K562 treated with DMSO at 1 percent for 4 hours (cell line): ENCODE results near the gene NETO1. TPM values are rescaled to one million over a fixed set of nuclear protein-coding genes. Genes with fewer than 3 reads are reported as not detected.

Experiments used
- total RNA-seq: library from RNA; unstranded; fragments of 300-600 nt; gene quantifications from 2 replicates; pipeline ENCODE4 v1.2.3, GENCODE V29; 2022; ENCODE audit not compliant: insufficient read depth

NETO1 gene, protein sequence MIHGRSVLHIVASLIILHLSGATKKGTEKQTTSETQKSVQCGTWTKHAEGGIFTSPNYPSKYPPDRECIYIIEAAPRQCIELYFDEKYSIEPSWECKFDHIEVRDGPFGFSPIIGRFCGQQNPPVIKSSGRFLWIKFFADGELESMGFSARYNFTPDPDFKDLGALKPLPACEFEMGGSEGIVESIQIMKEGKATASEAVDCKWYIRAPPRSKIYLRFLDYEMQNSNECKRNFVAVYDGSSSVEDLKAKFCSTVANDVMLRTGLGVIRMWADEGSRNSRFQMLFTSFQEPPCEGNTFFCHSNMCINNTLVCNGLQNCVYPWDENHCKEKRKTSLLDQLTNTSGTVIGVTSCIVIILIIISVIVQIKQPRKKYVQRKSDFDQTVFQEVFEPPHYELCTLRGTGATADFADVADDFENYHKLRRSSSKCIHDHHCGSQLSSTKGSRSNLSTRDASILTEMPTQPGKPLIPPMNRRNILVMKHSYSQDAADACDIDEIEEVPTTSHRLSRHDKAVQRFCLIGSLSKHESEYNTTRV
- not detected in 2 replicates for total RNA-seq

DNA sequence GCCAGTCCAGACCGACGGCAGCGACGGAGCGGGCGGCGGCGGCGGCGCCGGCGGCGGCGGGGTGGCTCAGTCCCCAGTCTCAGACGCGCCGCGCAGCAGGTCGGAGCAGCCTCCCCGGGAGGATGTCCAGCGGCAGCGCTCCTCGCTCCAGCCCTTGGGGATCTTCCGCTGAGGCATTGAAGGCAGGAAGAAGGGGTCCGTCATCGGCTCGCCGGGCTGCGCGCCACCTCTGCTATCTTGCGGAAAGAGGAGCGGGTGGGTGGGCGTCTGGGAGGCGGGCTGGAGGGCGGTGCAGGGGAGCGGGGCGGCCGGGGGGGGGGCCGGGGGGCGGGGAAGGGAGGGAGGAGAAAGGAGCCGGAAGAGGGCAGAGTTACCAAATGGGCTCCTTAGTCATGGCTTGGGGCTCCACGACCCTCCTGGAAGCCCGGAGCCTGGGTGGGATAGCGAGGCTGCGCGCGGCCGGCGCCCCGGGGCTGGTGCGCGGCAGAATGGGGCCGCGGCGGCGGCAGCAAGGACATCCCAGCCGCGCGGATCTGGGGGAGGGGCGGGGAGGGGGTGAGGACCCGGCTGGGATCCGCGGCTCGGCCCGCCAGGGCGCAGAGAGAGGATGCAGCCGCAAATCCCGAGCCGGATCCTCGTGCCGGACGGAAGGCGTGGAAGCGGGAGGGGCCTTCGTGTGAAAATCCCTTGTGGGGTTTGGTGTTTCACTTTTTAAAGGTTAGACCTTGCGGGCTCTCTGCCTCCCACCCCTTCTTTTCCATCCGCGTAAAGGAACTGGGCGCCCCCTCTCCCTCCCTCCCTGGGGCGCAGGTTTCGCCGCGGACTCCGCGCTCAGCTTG is at the start of gene NETO1:
Gene NETO1 (minus strand): TSS at position 242 of the 839 bp plus-strand sequence. CDS start 696 bp downstream, outside the sequence.

